K562 (cell line): ENCODE results near the gene SMU1. TPM values are rescaled to one million over a fixed set of nuclear protein-coding genes. Genes with fewer than 3 reads are reported as not detected.

Source experiments
- ATF7 ChIP-seq: fragments of 450-650 bp; IDR thresholded peaks from 2 replicates; pipeline ENCODE4 v1.7.1; 2014; ENCODE audit warnings: mild to moderate bottlenecking, moderate library complexity
- CREB5 ChIP-seq: fragments of 250-450 bp; sonication (Bioruptor Pico); IDR thresholded peaks from 2 replicates; pipeline ENCODE4 v1.5.0; 2020; ENCODE audit warnings: mild to moderate bottlenecking
- CREM ChIP-seq: IDR thresholded peaks from 2 replicates; pipeline ENCODE4 v1.6.1; 2014; ENCODE audit warnings: antibody characterized with exemption, low read depth
- DACH1 ChIP-seq: fragments of 450-650 bp; IDR thresholded peaks from 2 replicates; pipeline ENCODE4 v1.6.1; 2018; ENCODE audit not compliant: partially characterized antibody
- FOXJ3 ChIP-seq: sonication (generic); formaldehyde crosslinking; IDR thresholded peaks from 2 replicates; pipeline ENCODE4 v1.4.0; 2020; ENCODE audit warnings: mild to moderate bottlenecking, missing genetic modification reagents
- GTF3C2 ChIP-seq: IDR thresholded peaks from 3 replicates; pipeline ENCODE4 v1.6.1; 2011; ENCODE audit warnings: borderline replicate concordance, mild to moderate bottlenecking, moderate library complexity; ENCODE audit not compliant: insufficient read length; ENCODE audit errors: extremely low read depth
- HMG20A ChIP-seq: fragments of 450-650 bp; formaldehyde crosslinking; conservative IDR thresholded peaks from 2 replicates; pipeline ENCODE4 v1.4.0; 2020; ENCODE audit warnings: mild to moderate bottlenecking, mixed read lengths
- JUND ChIP-seq, 2 experiments: IDR thresholded peaks; 2 replicates in 1 of 2; 3 replicates in 1 of 2; pipeline ENCODE4 v1.6.1; 2011; ENCODE audit warnings: borderline replicate concordance in 2 of 2, low read depth in 2 of 2, low read length in 2 of 2, improper control_type of control experiment in 1 of 2, missing biosample characterization in 1 of 2, missing genetic modification characterization in 1 of 2, missing genetic modification reagents in 1 of 2
- PKNOX1 ChIP-seq: fragments of 450-650 bp; IDR thresholded peaks from 2 replicates; pipeline ENCODE4 v1.6.1; 2016
- PML ChIP-seq: IDR thresholded peaks from 2 replicates; pipeline ENCODE4 v1.6.1; 2012; ENCODE audit warnings: low read length, inconsistent platforms
- POLR2B ChIP-seq: fragments of 450-650 bp; IDR thresholded peaks from 2 replicates; pipeline ENCODE4 v1.6.1; 2018; ENCODE audit warnings: low read depth; ENCODE audit not compliant: partially characterized antibody
- RBBP5 ChIP-seq: fragments of 200-600 bp; sonication (generic); IDR thresholded peaks from 2 replicates; pipeline ENCODE4 v1.6.1; 2012; ENCODE audit warnings: borderline replicate concordance, mild to moderate bottlenecking, low read length, control low read depth, inconsistent platforms; ENCODE audit not compliant: insufficient read depth, poor library complexity, severe bottlenecking
- RBFOX2 ChIP-seq: fragments of 200-400 bp; formaldehyde crosslinking; IDR thresholded peaks from 2 replicates; pipeline ENCODE4 v1.6.1; 2017; ENCODE audit warnings: low read depth, mild to moderate bottlenecking, low read length, moderate library complexity
- ZNF133 ChIP-seq: fragments of 250-450 bp; sonication (Bioruptor Pico); IDR thresholded peaks from 2 replicates; pipeline ENCODE4 v1.4.0; 2020; ENCODE audit warnings: mild to moderate bottlenecking
- ZNF584 ChIP-seq: fragments of 200-800 bp; sonication (Bioruptor generic); IDR thresholded peaks from 2 replicates; pipeline ENCODE4 v1.6.1; 2016; ENCODE audit warnings: low read depth, mild to moderate bottlenecking, missing genetic modification characterization, missing compliant biosample characterization
- polyA plus RNA-seq, 8 experiments: library from polyadenylated mRNA; depleted of rRNA in 4 of 8; stranded (reverse) in 5 of 8; unstranded in 3 of 8; fragments of >200 nt; fragmentation: Nextera tagmentation in 2 of 8; fragmentation: Illumina TruSeq in 1 of 8; extraction: Ambion mirVana in 2 of 8; extraction: Trizol in 1 of 8; gene quantifications; 2 replicates each; pipeline versions ENCODE4 v1.2.1 to v1.2.3, GENCODE V29; 2011 to 2014; ENCODE audit warnings: inconsistent platforms in 1 of 8, missing spikeins in 1 of 8
- total RNA-seq, 7 experiments: library from RNA; depleted of rRNA in 6 of 7; stranded (reverse); fragments of >200 nt in 6 of 7; fragmentation: Illumina TruSeq in 2 of 7; extraction: Trizol in 2 of 7; gene quantifications; 2 replicates each; pipeline versions ENCODE4 v1.2.1 to v1.2.3, GENCODE V29; 2011 to 2021; ENCODE audit warnings: low replicate concordance in 1 of 7
- TF ChIP-seq, protein P1 (sequence below): fragments of 250-450 bp; sonication (Bioruptor Pico); IDR thresholded peaks from 2 replicates; pipeline ENCODE4 v1.5.0; 2021; ENCODE audit warnings: mild to moderate bottlenecking, moderate library complexity

SMU1 gene
- total and polyA plus RNA-seq, 9 of the 15 experiments (the other 6 are each of a cell fraction or from before 2014, with no cell fraction given): 13.2 to 33.4 (median 20.7) TPM

DNA sequence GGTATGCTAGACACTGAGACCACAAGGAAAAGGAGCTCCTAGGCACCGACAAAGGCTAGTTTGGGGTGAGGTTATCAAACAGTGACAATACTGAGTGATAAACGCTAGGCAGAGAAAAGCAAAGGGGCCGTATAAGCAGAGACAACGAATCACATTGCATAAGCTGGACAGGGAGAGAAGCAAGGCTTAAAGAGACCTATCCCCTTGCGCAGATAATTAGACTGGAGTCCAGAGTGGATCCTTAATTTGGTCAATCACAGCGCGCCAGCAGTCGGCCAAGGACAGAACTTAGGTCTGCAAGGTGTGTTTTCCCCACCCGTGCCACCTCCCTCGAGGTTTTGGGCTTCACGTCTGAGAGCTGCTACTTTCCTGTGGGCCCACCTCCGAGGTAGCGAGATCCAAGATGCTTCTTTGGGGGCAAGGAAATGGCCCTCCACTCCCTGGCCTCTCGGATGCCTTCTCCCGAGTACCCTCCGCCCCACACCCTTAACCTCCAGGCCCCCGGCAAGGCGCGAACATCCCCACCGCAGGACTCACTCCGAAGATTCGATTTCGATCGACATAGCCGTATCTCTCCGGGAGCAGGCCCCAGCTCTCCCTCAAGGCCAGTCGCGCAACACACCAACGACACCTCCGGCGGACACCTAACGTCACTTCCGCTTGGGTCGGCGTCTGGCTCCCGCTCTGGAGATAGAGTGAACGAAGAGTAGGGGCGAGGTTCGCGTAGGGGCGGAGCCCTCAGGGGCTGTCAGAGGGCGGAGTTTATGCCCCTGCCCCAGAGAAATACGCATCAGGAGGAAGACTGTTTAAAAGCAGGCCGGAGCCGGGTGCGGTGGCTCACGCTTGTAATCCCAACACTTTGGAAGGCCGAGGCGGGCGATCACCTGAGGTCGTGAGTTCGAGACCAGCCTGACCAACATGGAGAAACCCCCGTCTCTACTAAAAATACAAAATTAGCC, at the start of gene SMU1 (continued):
- peak; percentile 83 for TF ChIP-seq ATF7
- peak; percentile 79 for TF ChIP-seq GTF3C2
- no peak for TF ChIP-seq DACH1
- no peak for TF ChIP-seq ZNF133 (CRISPR knock-in tag)
- peak; percentile 56; the same call in 1 of the 2 replicates for TF ChIP-seq PML
- peak; percentile 90 for TF ChIP-seq RBFOX2
- peak; percentile 41; the same call in 1 of the 2 replicates for TF ChIP-seq JUND (IDR thresholded peaks at IDR 0.05; ENCODE audit: borderline replicate concordance, low read depth, low read length)
- no peak; the same call in 2 of the 3 replicates for TF ChIP-seq JUND (tag; IDR thresholded peaks at IDR 0.05; ENCODE audit: borderline replicate concordance, low read depth, low read length)
- no peak for TF ChIP-seq HMG20A (CRISPR knock-in tag)
- no peak for TF ChIP-seq ZNF584 (CRISPR knock-in tag)
- TF ChIP-seq PKNOX1: peak; percentile 87
- no peak for TF ChIP-seq FOXJ3 (CRISPR knock-in tag)
- peak; percentile 75 for TF ChIP-seq POLR2B
- TF ChIP-seq, protein P1, sequence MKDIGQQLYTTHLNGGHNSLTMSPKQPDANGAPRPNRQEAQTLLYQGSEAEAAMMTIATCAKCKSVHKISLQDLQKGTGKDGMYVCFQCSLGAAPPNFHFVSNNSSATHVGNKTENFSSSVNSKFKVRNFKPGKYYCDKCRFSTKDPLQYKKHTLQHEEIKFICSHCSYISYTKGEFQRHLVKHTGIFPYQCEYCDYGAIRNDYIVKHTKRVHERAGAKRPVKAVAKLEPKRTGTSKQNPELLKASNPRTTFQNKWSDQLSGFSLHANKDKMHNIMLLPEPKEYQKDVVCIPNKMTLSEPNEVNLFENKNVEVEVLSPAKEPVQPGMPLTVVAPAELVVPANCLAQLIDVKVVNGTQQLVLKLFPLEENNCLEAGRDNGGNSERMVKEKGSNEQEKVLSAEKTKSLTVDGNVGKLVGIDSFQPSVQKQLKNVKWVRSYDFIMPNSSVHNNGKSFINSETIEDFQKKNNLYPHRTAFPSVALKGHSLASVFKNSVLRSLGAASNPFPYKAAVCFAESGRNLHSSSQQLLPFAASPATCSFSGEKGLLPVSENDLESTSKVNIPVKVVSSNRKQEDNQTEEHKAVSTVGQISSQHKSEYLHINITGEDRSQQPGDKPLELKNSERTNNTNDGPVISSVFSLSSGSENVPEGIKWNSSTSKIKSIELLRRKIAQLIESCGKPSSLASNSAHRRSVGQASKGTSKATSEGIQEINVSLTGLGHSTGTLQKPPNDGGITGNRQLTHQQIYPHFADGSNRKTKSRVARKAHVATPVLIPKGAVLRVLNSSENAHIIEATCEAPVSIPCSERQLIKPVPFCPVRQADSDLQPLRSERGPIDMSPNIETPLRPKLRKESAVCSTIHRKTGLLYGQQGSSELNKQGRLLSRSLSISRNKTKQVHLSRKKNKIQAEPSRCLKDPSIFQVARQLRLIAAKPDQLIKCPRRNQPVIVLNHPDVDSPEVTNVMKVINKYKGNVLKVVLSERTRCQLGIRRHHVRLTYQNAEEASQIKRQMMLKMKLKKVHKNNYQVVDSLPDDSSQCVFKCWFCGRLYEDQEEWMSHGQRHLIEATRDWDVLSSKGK (CRISPR knock-in tag): no peak
- TF ChIP-seq CREM: peak; percentile 100
- peak; percentile 80 for TF ChIP-seq RBBP5
- TF ChIP-seq CREB5 (CRISPR knock-in tag): no peak
